ENCODE measurements around the gene SEM1. TPM values are rescaled to one million over a fixed set of nuclear protein-coding genes. Genes with fewer than 3 reads are reported as not detected.

Gene SEM1
- total RNA-seq, 1 experiment from 2014 or later = 73.3 TPM

DNA sequence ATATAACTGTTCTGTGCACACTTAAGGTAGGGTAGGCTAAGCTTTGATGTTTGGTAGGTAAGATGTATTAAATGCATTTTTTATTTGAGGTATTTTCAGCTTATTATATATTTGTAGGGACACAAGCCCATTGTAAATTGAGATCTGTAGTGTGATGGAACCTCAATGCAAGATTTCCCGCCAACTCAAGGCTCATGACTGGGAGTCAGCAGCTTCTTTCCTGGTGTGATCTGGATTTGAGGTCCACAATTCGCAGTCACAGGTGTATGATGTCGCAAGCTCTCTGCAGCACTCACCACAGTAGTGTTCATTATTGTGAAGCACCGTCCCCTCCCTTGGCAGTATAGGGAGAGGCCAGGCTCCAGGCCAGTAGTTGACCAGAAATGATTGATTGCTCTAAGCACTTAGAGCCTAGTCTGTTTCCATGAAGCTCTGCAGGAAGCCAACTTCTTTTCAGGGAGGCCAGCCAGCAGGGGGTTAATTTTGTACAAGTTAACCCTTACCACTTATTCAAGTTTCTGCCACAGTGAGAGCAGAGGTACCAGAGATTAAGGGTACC, 54.9 kb downstream of the SEM1 start:
- DNase-seq (ENCODE audit: low spot score) (no peak), ATAC-seq (no peak; the same call in 1 of the 2 replicates)
- POLR2A ChIA-PET = no interaction called here
- TF ChIP-seq E2F5 (CRISPR knock-in tag; IDR thresholded peaks at IDR 0.05) = no peak
- TF ChIP-seq OVOL2 (CRISPR knock-in tag; IDR thresholded peaks at IDR 0.05; ENCODE audit: borderline replicate concordance) = no peak
- TF ChIP-seq PRDM15 (CRISPR knock-in tag; IDR thresholded peaks at IDR 0.05) = no peak
- no peak for TF ChIP-seq ZNF219 (CRISPR knock-in tag; IDR thresholded peaks at IDR 0.05; ENCODE audit: borderline replicate concordance)
- TF ChIP-seq ETV6 (CRISPR knock-in tag; IDR thresholded peaks at IDR 0.05) = no peak
- TF ChIP-seq, protein P1, sequence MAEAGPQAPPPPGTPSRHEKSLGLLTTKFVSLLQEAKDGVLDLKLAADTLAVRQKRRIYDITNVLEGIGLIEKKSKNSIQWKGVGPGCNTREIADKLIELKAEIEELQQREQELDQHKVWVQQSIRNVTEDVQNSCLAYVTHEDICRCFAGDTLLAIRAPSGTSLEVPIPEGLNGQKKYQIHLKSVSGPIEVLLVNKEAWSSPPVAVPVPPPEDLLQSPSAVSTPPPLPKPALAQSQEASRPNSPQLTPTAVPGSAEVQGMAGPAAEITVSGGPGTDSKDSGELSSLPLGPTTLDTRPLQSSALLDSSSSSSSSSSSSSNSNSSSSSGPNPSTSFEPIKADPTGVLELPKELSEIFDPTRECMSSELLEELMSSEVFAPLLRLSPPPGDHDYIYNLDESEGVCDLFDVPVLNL (CRISPR knock-in tag; IDR thresholded peaks at IDR 0.05; ENCODE audit: borderline replicate concordance, low read depth) = no peak
- no peak for TF ChIP-seq E2F1 (CRISPR knock-in tag; IDR thresholded peaks at IDR 0.05)
- TF ChIP-seq PREB (CRISPR knock-in tag; IDR thresholded peaks at IDR 0.05; ENCODE audit: borderline replicate concordance) = no peak
- no peak for TF ChIP-seq TEAD1 (CRISPR knock-in tag; IDR thresholded peaks at IDR 0.05)
- TF ChIP-seq JAZF1 (CRISPR knock-in tag; IDR thresholded peaks at IDR 0.05) = no peak
- TF ChIP-seq, protein P2, sequence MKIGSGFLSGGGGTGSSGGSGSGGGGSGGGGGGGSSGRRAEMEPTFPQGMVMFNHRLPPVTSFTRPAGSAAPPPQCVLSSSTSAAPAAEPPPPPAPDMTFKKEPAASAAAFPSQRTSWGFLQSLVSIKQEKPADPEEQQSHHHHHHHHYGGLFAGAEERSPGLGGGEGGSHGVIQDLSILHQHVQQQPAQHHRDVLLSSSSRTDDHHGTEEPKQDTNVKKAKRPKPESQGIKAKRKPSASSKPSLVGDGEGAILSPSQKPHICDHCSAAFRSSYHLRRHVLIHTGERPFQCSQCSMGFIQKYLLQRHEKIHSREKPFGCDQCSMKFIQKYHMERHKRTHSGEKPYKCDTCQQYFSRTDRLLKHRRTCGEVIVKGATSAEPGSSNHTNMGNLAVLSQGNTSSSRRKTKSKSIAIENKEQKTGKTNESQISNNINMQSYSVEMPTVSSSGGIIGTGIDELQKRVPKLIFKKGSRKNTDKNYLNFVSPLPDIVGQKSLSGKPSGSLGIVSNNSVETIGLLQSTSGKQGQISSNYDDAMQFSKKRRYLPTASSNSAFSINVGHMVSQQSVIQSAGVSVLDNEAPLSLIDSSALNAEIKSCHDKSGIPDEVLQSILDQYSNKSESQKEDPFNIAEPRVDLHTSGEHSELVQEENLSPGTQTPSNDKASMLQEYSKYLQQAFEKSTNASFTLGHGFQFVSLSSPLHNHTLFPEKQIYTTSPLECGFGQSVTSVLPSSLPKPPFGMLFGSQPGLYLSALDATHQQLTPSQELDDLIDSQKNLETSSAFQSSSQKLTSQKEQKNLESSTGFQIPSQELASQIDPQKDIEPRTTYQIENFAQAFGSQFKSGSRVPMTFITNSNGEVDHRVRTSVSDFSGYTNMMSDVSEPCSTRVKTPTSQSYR (CRISPR knock-in tag; IDR thresholded peaks at IDR 0.05) = no peak
- no peak for TF ChIP-seq IRF2 (CRISPR knock-in tag; IDR thresholded peaks at IDR 0.05; ENCODE audit: borderline replicate concordance, low read depth)
- TF ChIP-seq GRHL2 (CRISPR knock-in tag; IDR thresholded peaks at IDR 0.05; ENCODE audit: insufficient replicate concordance, severe bottlenecking) = no peak
- TF ChIP-seq ZNF138 (CRISPR knock-in tag; conservative IDR thresholded peaks at IDR 0.05) = no peak
- no peak for TF ChIP-seq NFYB (CRISPR knock-in tag; conservative IDR thresholded peaks at IDR 0.05; ENCODE audit: low read depth)
- Mint-ChIP-seq H3K27ac (no peak overlapping the region), H3K27me3 (ENCODE audit: low read depth) (no peaks in the 10 kb centered on the region), H3K4me1 (peaks cover 41% of the 10 kb centered on the region), H3K4me3 (no peak overlapping the region), H3K36me3 (peaks cover 2% of the 10 kb centered on the region; the same call in 1 of the 2 replicates), H3K9me3 (peaks cover 14% of the 10 kb centered on the region)
- CTCF ChIA-PET = no interaction called here

Data from WTC11 (cell line).